ENCODE results near the gene MLANA.

MLANA gene, protein sequence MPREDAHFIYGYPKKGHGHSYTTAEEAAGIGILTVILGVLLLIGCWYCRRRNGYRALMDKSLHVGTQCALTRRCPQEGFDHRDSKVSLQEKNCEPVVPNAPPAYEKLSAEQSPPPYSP

DNA sequence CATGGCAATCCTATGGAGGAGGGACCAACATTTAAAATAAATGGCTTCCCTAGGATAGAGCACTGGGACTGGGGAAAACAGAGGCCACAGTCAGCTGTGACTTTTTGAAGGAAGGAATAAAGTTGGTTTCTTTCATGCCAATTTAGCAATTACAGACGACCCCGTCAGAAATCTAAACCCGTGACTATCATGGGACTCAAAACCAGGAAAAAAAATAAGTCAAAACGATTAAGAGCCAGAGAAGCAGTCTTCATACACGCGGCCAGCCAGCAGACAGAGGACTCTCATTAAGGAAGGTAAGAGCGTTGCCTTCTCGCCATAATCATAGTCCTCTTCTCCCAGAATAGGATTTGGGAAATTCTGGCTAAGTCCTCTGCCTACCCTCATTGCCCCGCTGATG, at the start of gene MLANA:
TSS of gene MLANA (plus strand) at position 249 of the 400 bp plus-strand sequence. CDS start 1,586 bp downstream, outside the sequence.
- DNase-seq: no peak

DNA sequence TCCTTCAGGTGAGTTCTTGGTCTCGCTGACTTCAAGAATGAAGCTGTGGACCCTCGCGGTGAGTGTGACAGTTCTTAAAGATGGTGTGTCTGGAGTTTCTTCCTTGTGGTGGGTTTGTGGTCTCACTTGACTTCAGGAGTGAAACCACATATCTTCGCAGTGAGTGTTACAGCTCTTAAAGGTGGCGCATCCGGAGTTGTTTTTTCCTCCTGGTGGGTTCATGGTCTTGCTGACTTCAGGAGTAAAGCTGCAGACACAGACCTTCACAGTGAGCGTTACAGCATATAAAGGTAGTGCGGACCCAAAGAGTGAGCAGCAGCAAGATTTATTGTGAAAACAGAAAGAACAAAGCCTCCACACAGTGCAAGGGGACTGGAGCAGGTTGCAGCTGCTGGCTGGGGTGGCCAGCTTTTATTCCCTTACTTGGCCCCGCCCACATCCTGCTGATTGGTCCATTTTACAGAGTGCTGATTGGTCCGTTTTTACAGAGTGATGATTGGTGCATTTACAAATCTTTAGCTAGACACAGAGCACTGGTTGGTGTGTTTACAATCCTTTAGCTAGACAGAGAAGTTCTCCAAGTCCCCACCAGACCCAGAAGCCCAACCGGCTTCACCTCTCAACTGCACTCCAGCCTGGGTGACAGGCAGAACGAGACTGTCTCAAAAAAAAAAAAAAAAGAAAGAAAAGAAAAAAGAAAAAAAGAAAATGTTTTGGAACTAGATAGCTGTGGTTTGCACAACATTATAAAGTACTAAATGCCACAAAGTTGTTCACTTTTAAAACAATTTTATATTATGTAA, 48.7 kb upstream of the MLANA start:
- DNase-seq: no peak

DNA sequence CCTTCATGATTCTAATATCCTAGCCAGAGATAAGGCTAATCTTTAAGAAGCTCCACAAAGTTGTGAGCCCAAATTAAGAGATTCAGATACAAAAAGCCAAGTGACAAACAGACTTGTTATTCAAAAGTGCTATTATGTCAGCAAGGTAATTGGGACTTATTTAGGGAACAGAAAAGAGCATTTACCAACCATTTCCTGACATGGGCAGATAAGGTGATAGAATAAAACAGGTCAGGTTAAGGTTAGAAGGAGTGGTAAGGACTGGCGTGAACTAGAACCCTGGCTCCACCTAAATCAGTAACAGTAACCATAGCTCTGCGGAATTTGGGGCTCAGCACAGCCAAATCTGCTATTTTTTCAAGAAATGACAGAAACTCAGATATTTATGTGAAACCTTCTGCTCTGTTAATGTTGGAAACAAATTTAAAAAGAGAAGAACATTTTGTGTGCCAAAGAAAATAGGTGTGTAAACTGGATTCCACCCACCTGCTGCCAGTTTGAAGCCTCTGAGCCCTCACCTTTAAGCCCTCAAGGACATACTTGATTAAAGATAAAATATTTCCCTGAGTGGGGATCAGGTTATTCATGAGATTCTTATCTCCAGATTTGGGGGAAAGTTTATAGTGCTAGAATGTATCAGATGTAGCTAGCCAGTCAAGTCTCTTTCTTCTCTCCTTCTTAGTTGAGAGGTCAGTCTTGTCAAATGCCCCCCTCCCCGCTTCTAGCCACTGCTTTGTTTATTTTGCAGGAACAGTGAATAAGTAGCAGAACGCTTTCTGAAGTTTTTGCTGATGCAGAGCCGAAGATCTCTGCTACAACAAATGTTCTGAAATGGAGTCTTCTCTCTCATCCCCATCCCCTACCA, 47.5 kb upstream of the MLANA start:
- no peak for DNase-seq

DNA sequence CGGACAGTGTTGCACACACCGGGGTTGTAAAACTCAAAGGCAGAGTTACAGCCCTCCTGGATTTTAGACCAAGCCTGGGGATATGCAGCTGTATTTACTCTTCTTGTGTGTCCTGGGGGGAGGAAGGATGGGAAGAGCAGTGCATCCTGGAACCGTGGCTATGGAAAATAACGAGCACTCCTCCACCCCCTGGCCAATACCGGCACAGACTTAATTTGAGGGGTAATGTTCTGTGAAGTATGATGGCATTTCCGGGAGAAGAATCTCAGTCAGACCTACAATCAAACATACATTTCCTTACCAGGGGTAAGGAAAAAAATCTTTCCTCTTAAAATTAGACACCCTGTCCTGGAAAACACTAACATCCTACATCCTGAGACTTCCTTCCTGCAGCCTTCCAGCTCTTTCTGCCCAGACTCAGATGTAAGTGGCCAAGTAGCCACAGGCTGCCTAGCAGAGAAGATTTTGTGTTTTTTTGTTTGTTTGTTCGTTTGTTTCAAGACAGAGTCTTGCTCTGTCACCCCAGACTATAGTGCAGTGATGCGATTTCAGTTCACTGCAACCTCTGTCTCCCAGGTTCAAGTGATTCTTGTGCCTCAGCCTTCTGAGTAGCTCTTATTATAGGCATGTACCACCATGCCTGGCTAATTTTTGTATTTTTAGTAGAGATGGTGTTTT, 46.8 kb upstream of the MLANA start:
- peak; percentile 79 for DNase-seq

DNA sequence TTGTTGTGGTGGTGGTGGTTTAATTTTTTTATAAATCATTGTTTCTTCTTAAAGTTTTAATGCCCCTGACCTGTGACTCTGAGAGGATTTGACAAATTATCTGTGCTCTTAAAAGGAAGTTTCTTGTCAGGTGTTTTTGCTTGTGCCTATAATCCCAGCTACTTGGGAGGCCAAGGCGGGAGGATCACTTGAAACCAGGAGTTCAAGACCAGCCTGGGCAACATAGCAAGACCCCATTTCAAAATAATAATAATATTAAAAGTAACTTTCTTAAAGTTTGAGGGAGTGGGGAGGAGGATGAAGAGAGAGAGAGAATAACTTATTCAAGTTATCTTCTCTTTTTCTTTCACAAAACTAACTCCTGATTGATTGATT, 45.5 kb upstream of the MLANA start:
- DNase-seq: no peak

DNA sequence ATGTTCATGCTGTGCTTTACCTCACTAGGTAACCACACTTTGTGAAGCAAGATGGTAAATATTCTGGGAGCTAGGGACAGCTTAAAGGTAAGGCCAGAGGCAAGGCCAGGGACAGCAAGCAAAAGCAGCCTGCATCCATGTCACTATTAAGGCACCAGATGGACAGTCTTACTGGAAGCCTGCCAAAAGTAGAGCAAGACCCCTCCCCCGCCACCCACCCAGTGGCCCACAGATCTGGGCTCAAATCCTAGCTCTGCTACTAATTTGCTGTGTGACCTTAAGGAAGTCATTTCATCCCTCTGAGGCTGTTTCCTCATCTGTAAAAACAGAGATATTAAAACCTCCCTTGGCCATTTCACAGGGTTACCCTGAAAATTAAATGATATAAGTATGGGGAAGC, 44.6 kb upstream of the MLANA start:
- DNase-seq: no peak

DNA sequence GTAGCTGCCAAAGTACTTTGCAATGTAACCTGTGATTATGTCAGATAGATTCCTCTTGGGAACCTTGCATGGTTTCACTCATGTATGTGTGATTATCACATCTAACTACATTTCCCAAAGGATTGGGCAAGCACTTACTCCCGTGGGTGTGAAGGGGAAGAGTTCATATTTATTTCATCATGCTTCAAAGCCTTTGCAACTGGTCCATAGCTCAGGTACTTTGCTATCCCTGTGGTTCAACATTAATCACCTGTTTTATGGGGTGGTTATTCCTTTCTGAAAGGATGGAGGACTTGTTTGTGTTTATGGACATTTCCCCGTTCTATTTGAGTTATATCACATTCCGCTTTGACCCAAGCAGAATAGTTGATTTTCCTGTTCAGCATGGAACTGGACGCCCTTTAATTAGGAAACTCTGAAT, 44.2 kb upstream of the MLANA start:
- DNase-seq: no peak

DNA sequence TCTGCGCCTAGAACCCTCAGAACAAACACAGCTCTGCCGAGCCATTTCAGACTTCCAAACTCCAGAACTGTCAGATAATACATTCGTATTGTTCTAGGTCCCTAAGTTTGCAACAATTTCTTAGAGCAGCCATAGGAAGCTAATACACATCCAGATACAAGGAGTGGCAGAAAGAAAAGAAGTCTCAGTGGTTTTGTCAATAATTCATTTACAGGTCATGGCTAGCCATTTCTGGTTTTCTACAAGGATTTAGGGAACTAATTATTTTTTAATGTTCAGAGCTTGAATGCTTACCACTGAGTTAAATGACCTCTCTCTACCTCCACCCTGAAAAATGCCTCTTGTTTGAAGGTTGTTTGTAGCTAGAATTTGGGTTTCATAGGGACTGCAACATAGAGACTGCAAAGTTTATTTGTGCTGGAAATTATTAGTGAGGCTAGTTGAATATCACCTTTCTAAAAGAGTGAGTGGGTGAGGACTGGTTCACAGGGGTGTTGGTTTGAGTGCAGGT, 42.3 kb upstream of the MLANA start:
- no peak for DNase-seq

DNA sequence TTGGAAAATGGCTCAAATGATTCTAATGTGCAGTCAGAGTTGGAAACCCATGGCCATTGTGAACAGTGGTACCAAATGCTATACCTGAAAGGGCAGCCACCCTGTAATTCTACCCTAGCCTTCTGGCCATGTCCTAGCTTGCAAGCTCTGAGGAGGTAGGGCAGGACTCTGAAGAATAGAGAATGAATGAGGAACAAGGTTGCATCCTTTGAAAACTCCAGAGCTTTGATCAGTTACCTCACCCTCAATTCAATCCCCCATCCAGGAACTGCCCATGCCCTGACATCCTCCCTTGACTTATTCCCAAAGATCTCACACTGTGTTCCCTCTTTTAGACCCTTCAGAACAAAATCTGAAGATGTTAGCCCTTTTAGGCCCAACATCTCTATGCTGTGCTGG, 40.0 kb upstream of the MLANA start:
- no peak for DNase-seq

DNA sequence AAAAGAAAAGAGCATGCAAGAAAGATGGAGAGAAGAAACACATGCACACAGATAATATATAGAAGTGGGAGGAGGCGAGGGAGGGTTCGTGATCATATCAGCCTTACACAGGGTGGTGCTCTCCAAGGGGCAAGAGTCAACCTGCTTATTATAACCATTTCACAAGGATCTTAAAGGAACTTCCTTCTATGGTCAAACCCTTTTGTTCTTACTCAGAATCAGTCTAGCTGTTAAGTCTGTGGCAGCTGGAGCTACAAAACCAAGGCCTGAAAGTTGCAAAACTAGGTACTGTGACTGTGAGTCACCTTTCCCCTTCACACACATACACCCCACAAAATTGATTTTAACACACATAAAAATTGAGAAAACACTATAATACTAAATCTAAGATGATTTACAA, 39.2 kb upstream of the MLANA start:
- no peak for DNase-seq

DNA sequence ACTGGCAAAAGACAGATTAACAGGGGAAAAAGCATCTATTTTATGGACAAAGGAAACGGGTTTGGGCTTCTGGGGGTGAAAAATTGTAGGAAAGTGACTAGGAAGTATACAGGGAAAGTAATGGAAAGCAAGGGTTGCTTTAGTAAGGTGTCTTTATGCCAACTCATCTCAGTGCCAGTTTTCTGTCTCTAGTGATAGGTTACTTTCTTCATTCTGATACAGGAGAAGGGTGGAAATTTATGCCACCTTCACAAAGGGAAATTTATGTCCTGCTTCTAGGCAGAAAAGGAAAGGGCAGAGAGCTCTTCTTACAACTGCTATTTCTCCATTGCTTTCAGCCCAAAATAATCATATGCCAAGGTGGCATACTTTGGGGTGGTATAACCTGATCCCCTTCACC, 37.7 kb upstream of the MLANA start:
- DNase-seq: no peak

DNA sequence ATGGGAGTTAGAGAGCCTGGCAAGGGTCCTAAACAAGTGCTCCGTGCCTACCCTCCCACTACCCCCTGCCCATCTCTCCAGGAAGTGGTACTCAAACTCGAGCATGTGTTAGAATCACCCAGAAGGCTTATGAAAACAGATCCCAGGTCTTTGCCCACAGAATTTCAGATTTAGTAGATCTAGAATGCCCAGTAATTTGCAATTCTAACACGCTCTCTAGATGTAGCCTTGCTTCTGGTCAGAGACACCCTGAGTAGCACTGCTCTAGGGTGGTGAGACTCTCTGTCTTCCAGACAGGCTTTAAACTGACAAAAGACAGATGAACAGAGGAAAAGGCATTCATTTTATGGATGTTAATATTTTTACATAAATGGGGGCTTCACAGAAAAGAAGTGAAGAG, 37.1 kb upstream of the MLANA start:
- DNase-seq: no peak

DNA sequence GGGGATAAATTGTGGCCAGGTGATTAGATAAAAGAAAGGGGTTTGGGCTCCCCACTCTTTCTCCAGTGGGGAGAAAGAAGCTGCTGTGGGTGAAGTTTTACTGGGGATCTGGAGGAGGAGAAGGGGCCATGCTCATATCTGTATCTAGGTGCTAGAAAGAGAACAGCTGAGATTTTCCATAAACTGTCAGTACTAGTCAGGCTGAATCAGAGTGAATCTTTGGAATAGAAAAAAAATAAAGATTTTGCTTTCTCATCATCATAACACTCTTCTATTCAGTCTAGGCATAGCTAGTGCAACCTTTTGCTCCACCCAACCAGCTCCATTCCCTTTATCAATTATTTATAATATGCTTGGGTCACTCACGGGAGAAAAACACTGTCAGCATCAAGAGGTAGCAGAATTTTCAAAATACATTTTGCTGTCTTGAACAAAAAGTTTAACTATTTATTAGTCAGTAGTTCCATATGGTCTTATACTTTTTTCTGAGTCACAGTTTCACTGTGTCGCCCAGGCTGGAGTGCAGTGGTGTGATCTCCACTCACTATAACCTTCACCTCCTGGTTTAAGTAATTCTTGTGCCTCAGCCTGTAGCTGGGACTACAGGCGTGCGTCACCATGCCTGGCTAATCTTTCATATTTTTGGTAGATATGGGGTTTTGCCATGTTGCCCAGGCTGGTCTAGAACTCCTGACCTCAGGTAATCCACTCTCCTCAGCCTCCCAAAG, 36.5 kb upstream of the MLANA start:
- DNase-seq: no peak

DNA sequence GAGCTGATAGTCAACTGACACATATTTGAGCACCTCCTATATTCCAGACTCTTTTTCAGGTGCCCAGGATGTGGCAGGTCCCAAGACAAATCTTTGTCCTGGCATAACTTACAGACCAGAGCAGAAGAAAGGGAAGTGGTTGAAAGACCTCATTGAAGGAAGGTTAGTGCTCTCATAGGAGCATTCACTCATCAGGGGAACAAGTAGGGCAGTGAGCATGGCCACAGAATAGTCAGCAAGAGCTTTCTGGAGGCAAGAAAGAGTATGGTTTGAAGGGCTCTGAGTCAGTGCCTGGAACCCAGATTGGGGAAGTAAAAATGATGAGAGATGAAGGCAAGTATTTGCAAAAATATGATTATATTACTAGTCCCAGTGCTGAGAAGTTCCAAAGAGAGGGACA, 32.8 kb upstream of the MLANA start:
- no peak for DNase-seq

DNA sequence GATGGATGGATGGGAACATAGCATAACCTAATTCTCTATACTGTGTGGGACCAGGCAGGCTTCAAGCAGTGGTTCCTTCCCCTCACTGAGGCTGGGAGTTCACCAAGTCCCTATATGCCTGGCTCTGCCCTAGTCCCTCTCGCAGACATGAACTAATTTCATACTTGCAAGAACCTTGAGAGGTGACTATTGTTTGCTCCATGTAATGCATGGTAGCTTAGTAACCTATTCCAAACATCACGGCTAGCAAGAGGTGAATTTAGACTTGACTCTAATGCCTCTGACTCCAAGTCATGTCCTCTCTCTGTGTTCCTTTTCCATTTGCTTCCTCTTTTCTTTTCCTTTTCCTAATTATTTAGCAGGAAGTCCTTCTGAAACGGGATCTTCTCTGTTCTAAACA, 31.9 kb upstream of the MLANA start:
- DNase-seq: no peak

DNA sequence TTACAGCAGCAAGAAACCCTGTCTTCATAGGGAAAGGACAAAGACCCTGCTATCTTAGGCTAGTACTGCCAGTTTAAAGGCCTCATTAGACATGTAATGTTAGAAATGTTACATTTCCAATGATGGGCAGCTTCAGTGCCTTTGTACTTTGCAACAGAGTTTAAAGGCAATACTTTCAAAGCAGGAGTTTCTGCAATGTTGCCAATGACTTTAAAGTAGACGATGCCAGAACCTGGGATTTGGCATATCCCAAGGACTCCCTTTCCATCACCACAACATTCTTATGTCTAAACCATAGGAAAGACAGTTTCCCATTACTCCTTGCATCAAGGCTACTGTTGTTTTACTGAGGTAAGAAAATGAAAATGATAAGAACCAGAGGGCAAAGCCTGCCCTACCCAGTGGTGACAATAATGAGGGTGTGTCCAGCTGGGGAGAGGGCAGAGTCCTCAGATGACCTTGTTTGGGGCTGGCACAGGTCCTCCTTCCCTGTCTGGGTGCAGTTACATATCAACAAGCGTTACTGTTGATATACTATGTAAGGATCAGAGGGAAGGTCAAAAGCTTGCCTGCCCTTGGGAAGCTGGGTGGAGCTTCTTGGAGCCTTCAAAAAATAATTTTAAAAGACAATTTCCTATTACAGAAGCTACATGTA, 27.5 kb upstream of the MLANA start:
- no peak for DNase-seq

DNA sequence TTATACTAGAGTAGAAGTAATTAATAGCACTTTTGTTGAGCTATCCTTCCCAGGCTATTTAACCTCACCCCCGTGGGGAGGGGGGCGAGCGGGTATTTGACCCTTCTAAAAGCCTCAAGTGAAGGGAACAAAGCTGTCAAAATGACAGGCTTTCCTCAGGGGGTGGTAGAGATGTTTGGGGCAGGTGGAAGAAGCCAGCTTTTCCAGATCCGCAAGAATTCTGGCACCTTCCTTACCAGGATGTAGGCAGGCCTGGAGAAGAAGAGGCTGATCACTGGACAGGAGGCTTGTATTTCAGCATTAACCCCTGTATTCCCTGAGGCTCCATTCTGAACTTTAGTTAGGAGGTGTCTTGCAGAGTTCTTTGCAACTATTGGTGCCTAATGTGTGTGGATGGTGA, 26.2 kb upstream of the MLANA start:
- no peak for DNase-seq

DNA sequence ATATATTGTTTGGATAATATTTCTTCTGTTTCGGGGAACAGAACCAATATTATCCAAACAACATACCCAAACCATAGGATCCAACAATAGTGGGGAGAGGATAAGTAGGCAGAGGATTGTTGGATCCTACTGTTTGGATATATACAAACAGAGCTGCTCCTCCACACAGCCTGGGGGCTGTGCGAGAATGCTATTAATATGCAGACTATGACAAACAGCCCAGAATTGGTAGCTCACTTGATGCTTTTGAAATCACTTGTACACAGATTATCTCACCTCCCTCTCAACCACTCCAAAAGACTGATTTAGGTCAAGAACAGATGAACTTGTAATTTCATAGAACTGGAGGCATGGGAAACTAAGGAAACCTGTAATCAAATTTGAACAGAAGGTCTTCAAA, 24.4 kb upstream of the MLANA start:
- no peak for DNase-seq

DNA sequence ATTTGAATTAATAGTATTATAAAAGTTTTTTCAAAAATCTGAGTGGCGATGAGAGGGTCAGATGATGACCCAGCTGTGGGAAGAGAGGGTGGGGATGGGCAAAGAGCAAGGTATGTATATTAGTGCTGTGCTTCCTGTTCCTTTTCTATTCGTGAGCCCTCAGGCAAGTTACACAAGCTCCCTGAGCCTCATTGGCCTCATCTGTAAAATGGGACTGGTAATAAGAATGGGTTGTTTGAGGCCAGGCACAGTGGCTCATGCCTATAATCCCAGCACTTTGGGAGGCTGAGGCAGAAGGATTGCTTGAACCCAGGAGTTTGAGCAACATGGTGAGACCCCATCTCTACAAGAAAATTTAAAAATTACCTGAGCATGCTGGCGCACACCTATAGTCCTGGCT, 24.0 kb upstream of the MLANA start:
- DNase-seq: no peak

DNA sequence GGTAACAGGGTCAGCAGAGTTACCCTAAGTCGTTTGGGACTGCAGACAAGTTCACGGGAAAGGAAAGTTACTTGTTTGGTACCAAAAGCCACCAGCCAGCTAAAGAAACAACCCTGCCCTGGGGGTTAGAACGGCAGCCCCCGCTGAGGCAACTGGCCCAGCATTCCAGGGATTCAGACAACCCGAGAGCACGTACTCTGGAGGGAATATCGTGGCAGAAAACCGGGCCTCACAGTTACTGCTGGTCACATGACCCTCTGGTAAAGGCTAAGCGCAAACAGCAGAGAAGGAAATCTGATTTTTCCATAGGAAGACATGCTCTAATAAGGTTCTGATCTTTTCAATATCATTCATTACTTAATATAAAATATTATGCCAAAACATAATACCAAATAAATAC, 22.5 kb upstream of the MLANA start:
- DNase-seq: no peak

DNA sequence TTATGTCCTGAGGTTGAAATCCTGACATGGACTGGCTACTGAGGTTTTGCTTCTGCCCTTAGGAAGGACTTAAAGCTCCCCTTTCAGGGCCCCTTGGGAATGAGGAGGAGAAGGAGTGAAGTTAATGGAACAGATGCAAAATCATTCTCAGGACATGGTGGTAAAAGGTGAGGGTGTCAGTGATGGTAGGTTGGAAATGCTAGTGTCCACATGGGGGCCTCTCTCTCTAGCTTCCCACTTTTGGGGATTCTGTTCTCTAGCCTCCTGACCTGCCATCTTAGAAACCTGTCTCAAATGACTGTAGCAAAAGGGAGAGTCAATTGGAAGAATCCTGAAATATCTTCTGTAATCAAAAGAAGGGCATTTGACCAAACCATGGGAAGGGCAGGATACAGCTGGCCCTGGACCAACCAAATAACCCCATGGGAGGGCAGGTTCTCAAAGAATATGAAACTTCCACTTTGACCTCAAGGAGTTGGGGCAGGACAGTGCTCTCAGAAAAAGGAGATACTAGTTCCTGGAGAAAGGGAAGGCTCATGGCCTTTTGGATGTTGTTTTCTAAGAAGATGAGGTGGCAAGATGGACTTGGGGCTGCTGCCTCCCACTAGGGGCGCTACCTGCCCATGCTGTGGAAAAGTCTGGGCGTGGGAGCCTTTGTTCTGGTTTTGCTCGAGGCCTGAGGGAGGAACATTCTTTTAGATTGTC, 21.2 kb upstream of the MLANA start:
- no peak for DNase-seq

DNA sequence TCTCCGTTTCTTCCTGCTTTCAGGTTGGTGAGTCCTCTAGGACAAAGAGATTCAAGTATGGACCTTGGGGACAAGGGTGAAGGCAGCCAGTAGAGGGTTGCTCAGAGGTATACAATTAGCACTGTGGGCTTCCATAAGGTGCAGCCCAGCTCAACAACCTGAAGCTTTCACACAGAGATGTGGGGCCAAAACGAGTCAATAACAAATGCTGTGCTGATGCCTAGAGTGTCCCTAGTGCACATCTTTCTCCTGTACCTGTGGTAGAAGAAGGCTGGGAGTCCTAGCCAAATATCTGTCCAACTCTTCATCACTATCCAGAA, 20.7 kb upstream of the MLANA start:
- no peak for DNase-seq

All from NCI-H1092 (cell line).